Naive B cell (primary cell): ENCODE results near the gene BBS4. TPM values are rescaled to one million over a fixed set of nuclear protein-coding genes. Genes with fewer than 3 reads are reported as not detected.

Experiments used
- ATAC-seq, 2 donors: fragments of 150-1000 bp; cut with Tn5 transposase; 2 replicates each; pipeline ENCODE4 v1.10.0; 2021; ENCODE audit warnings: low read depth in 2 of 2, mild to moderate bottlenecking in 2 of 2, moderate library complexity in 2 of 2
- DNase-seq: peaks from one replicate; pipeline ENCODE4 v3.0.0; 2022
- H3K27ac Mint-ChIP-seq, 6 donors: one replicate each; pipeline ENCODE4 v1.8.0; 2020 to 2022; ENCODE audit warnings: mild to moderate bottlenecking in 6 of 6, mixed read lengths in 6 of 6, moderate library complexity in 5 of 6, inconsistent platforms in 2 of 6
- H3K27me3 Mint-ChIP-seq, 3 donors: one replicate each; pipeline ENCODE4 v1.8.0; 2021 to 2022; ENCODE audit warnings: mixed read lengths in 3 of 3, mild to moderate bottlenecking in 1 of 3
- H3K36me3 Mint-ChIP-seq, 2 donors: one replicate each; pipeline ENCODE4 v1.8.0; 2020 to 2022; ENCODE audit warnings: mixed read lengths in 2 of 2, inconsistent platforms in 1 of 2, mild to moderate bottlenecking in 1 of 2
- H3K4me1 Mint-ChIP-seq, 3 donors: one replicate each; pipeline ENCODE4 v1.8.0; 2020 to 2022; ENCODE audit warnings: mixed read lengths in 3 of 3, inconsistent platforms in 1 of 3, mild to moderate bottlenecking in 1 of 3, moderate library complexity in 1 of 3
- H3K4me3 Mint-ChIP-seq, 8 donors: one replicate each; pipeline ENCODE4 v1.8.0; 2020 to 2022; ENCODE audit warnings: mild to moderate bottlenecking in 8 of 8, mixed read lengths in 8 of 8, moderate library complexity in 8 of 8, inconsistent platforms in 2 of 8
- H3K9me3 Mint-ChIP-seq, 7 donors: one replicate each; pipeline ENCODE4 v1.8.0; 2020 to 2022; ENCODE audit warnings: mixed read lengths in 7 of 7, mild to moderate bottlenecking in 5 of 7, inconsistent platforms in 2 of 7, moderate library complexity in 1 of 7
- polyA plus RNA-seq, 6 donors: library from polyadenylated mRNA; unstranded; fragments of 300-500 nt; fragmentation: Illumina TruSeq; gene quantifications; one replicate each; pipeline ENCODE4 v1.2.3, GENCODE V29; 2021; ENCODE audit warnings: low read depth in 6 of 6

Gene BBS4
- polyA plus RNA-seq, 6 donors from 2014 or later = 11.4 to 14.9 (median 13.2) TPM

- Mint-ChIP-seq H3K4me1 (peaks cover 21 to 36% (median 32%) of the 10 kb centered on the region in 3 donors), H3K4me3 (peak overlapping the region in 3 of 8 donors; percentile 22 to 44 (median 37)), H3K36me3 (peaks cover 24 to 29% of the 10 kb centered on the region in 2 donors), H3K9me3 (no peaks in the 10 kb centered on the region), H3K27ac (peak overlapping the region; percentile 27 to 93 (median 82)), H3K27me3 (no peaks in the 10 kb centered on the region)
- ATAC-seq = peak; percentile 92 to 97
- peak; percentile 41 for DNase-seq
Measured at GRCh38 chr15:72751751-72752455, 65.9 kb downstream of the BBS4 start.

- DNase-seq = no peak
- Mint-ChIP-seq H3K36me3 (peaks cover 25 to 31% of the 10 kb centered on the region in 2 donors), H3K4me1 (peaks cover 21 to 36% (median 32%) of the 10 kb centered on the region in 3 donors), H3K9me3 (no peaks in the 10 kb centered on the region), H3K27me3 (no peaks in the 10 kb centered on the region), H3K27ac (peak overlapping the region in 3 of 6 donors; percentile 16 to 36 (median 33)), H3K4me3 (peak overlapping the region in 1 of 8 donors; percentile 22)
- no peak for ATAC-seq
Measured at GRCh38 chr15:72754096-72754495, 68.1 kb downstream of the BBS4 start.

- Mint-ChIP-seq H3K27ac (peak overlapping the region in 2 of 6 donors; percentile 38 to 56), H3K9me3 (no peaks in the 10 kb centered on the region), H3K4me1 (peaks cover 12 to 18% (median 13%) of the 10 kb centered on the region in 3 donors), H3K27me3 (no peaks in the 10 kb centered on the region), H3K4me3 (no peak overlapping the region), H3K36me3 (peaks cover 30 to 32% of the 10 kb centered on the region in 2 donors)
- DNase-seq (no peak), ATAC-seq (no peak)
Measured at GRCh38 chr15:72758182-72758581, 72.2 kb downstream of the BBS4 start.

- peaks cover 3 to 8% (median 5%) of the 10 kb centered on the region in 3 donors for H3K4me1 Mint-ChIP-seq
- H3K27ac Mint-ChIP-seq = no peak overlapping the region
- peaks cover 14 to 26% of the 10 kb centered on the region in 2 donors for H3K36me3 Mint-ChIP-seq
- H3K4me3 Mint-ChIP-seq = no peak overlapping the region
- H3K9me3 Mint-ChIP-seq = no peaks in the 10 kb centered on the region
- DNase-seq (no peak), ATAC-seq (no peak)
- no peaks in the 10 kb centered on the region for H3K27me3 Mint-ChIP-seq
Measured at GRCh38 chr15:72760590-72761260, 74.7 kb downstream of the BBS4 start.

GRCh38 chr15:72764656-72765055 lies 78.6 kb downstream of the BBS4 start:
- DNase-seq (no peak), ATAC-seq (no peak)
- Mint-ChIP-seq H3K36me3 (peaks cover 25 to 35% of the 10 kb centered on the region in 2 donors), H3K27ac (no peak overlapping the region), H3K27me3 (no peaks in the 10 kb centered on the region), H3K9me3 (peaks cover 0 to 20% (median 15%) of the 10 kb centered on the region in 7 donors), H3K4me1 (peaks cover 4 to 5% (median 4%) of the 10 kb centered on the region in 3 donors), H3K4me3 (no peak overlapping the region)

- no peak for DNase-seq
- Mint-ChIP-seq H3K27ac (no peak overlapping the region), H3K36me3 (peaks cover 28 to 40% of the 10 kb centered on the region in 2 donors), H3K4me3 (no peak overlapping the region), H3K9me3 (peaks cover 0 to 20% (median 15%) of the 10 kb centered on the region in 7 donors), H3K4me1 (peaks cover 6 to 8% (median 8%) of the 10 kb centered on the region in 3 donors), H3K27me3 (no peaks in the 10 kb centered on the region)
- ATAC-seq = no peak
Measured at GRCh38 chr15:72766025-72766424, 80.0 kb downstream of the BBS4 start.

GRCh38 chr15:72766780-72767179 lies 80.8 kb downstream of the BBS4 start:
- no peak overlapping the region for H3K27ac Mint-ChIP-seq
- DNase-seq (no peak), ATAC-seq (no peak)
- H3K4me1 Mint-ChIP-seq = peaks cover 10 to 11% (median 11%) of the 10 kb centered on the region in 3 donors
- H3K27me3 Mint-ChIP-seq = no peaks in the 10 kb centered on the region
- H3K36me3 Mint-ChIP-seq = peaks cover 33 to 44% of the 10 kb centered on the region in 2 donors
- peaks cover 0 to 20% (median 15%) of the 10 kb centered on the region in 7 donors for H3K9me3 Mint-ChIP-seq
- H3K4me3 Mint-ChIP-seq = no peak overlapping the region

GRCh38 chr15:72770673-72771328 lies 84.8 kb downstream of the BBS4 start:
- Mint-ChIP-seq H3K27ac (peak overlapping the region in 5 of 6 donors; percentile 32 to 86 (median 52)), H3K4me1 (peaks cover 24 to 29% (median 28%) of the 10 kb centered on the region in 3 donors), H3K4me3 (no peak overlapping the region), H3K27me3 (no peaks in the 10 kb centered on the region), H3K9me3 (peaks cover 0 to 20% (median 15%) of the 10 kb centered on the region in 7 donors), H3K36me3 (peaks cover 33 to 34% of the 10 kb centered on the region in 2 donors)
- DNase-seq = no peak
- no peak for ATAC-seq

GRCh38 chr15:72771329-72771725 lies 85.3 kb downstream of the BBS4 start:
- Mint-ChIP-seq H3K4me1 (peaks cover 28 to 34% (median 32%) of the 10 kb centered on the region in 3 donors), H3K9me3 (peaks cover 0 to 20% (median 15%) of the 10 kb centered on the region in 7 donors), H3K27me3 (no peaks in the 10 kb centered on the region), H3K4me3 (no peak overlapping the region), H3K36me3 (peaks cover 30 to 32% of the 10 kb centered on the region in 2 donors), H3K27ac (peak overlapping the region in 4 of 6 donors; percentile 32 to 86 (median 50))
- no peak for ATAC-seq
- DNase-seq = no peak

GRCh38 chr15:72774696-72775383 lies 88.8 kb downstream of the BBS4 start:
- ATAC-seq (peak; percentile 75 to 77), DNase-seq (peak; percentile 47)
- Mint-ChIP-seq H3K36me3 (peaks cover 17 to 20% of the 10 kb centered on the region in 2 donors), H3K9me3 (no peaks in the 10 kb centered on the region), H3K27ac (peak overlapping the region; percentile 10 to 90 (median 60)), H3K4me1 (peaks cover 40 to 57% (median 57%) of the 10 kb centered on the region in 3 donors), H3K4me3 (peak overlapping the region in 7 of 8 donors; percentile 38 to 84 (median 68)), H3K27me3 (no peaks in the 10 kb centered on the region)

GRCh38 chr15:72778796-72779195 lies 92.8 kb downstream of the BBS4 start:
- peaks cover 56 to 78% (median 70%) of the 10 kb centered on the region in 3 donors for H3K4me1 Mint-ChIP-seq
- peak overlapping the region in 2 of 8 donors; percentile 39 to 47 for H3K4me3 Mint-ChIP-seq
- no peak for DNase-seq
- H3K27me3 Mint-ChIP-seq = no peaks in the 10 kb centered on the region
- H3K9me3 Mint-ChIP-seq = no peaks in the 10 kb centered on the region
- no peak for ATAC-seq
- H3K27ac Mint-ChIP-seq = peak overlapping the region in 2 of 6 donors; percentile 47 to 67
- peaks cover 22 to 24% of the 10 kb centered on the region in 2 donors for H3K36me3 Mint-ChIP-seq

GRCh38 chr15:72781631-72782030 lies 95.6 kb downstream of the BBS4 start:
- DNase-seq = no peak
- Mint-ChIP-seq H3K4me3 (peak overlapping the region; percentile 53 to 94 (median 62)), H3K36me3 (peaks cover 22 to 24% of the 10 kb centered on the region in 2 donors), H3K27me3 (no peaks in the 10 kb centered on the region), H3K4me1 (peaks cover 45 to 63% (median 61%) of the 10 kb centered on the region in 3 donors), H3K9me3 (no peaks in the 10 kb centered on the region), H3K27ac (peak overlapping the region in 5 of 6 donors; percentile 50 to 97 (median 72))
- ATAC-seq = no peak
